GM19238 (cell line): ENCODE data around the gene FAM124A.

ENCODE experiments used
- DNase-seq: peaks from one replicate; pipeline ENCODE4 v3.0.0; 2011; ENCODE audit warnings: low spot score; ENCODE audit not compliant: insufficient read length

The FAM124A gene

GRCh38 chr13:51241720-51242119 lies 19.5 kb downstream of the FAM124A start:
- DNase-seq: no peak

GRCh38 chr13:51243227-51243626 lies 21.0 kb downstream of the FAM124A start:
- no peak for DNase-seq

GRCh38 chr13:51243832-51244231 lies 21.6 kb downstream of the FAM124A start:
- no peak for DNase-seq

GRCh38 chr13:51244637-51245405 lies 22.6 kb downstream of the FAM124A start:
- DNase-seq: no peak

- no peak for DNase-seq
Measured at GRCh38 chr13:51245583-51245982, 23.4 kb downstream of the FAM124A start.

GRCh38 chr13:51246025-51246417 lies 23.8 kb downstream of the FAM124A start:
- no peak for DNase-seq

GRCh38 chr13:51246418-51247277 lies 24.4 kb downstream of the FAM124A start:
- DNase-seq: no peak

GRCh38 chr13:51249255-51249654 lies 27.1 kb downstream of the FAM124A start:
- no peak for DNase-seq

- no peak for DNase-seq
Measured at GRCh38 chr13:51249770-51250741, 27.9 kb downstream of the FAM124A start.

- no peak for DNase-seq
Measured at GRCh38 chr13:51251480-51251879, 29.3 kb downstream of the FAM124A start.

- no peak for DNase-seq
Measured at GRCh38 chr13:51252954-51253532, 30.8 kb downstream of the FAM124A start.

GRCh38 chr13:51255556-51255955 lies 33.4 kb downstream of the FAM124A start:
- no peak for DNase-seq

- no peak for DNase-seq
Measured at GRCh38 chr13:51257187-51257586, 35.0 kb downstream of the FAM124A start.

GRCh38 chr13:51258612-51259548 lies 36.7 kb downstream of the FAM124A start:
- DNase-seq: no peak

GRCh38 chr13:51260154-51260553 lies 38.0 kb downstream of the FAM124A start:
- DNase-seq: no peak

GRCh38 chr13:51261610-51262249 lies 39.5 kb downstream of the FAM124A start:
- no peak for DNase-seq

GRCh38 chr13:51262501-51263211 lies 40.5 kb downstream of the FAM124A start:
- DNase-seq: no peak

- DNase-seq: no peak
Measured at GRCh38 chr13:51266642-51267041, 44.4 kb downstream of the FAM124A start.

GRCh38 chr13:51267622-51268021 lies 45.4 kb downstream of the FAM124A start:
- DNase-seq: no peak
